Cortex of kidney (tissue), 1 donor: ENCODE results near the gene QPRT.
"Not testable (repeated sequence)": the region's sequence is repeated elsewhere in the genome, so short reads cannot be mapped to it uniquely, and the experiment has no call there.

Experiments used
- DNase-seq: peaks from one replicate; lab custom pipeline; 2025; lab: John Stamatoyannopoulos, UW

QPRT gene

GRCh38 chr16:29678691-29679267 is at the start of gene QPRT:
QPRT (plus strand) TSS chr16:29679180; CDS start chr16:29679198, 18 bp downstream.
- DNase-seq = no peak

GRCh38 chr16:29629318-29629717 is 49.7 kb upstream of the QPRT start:
- DNase-seq = not testable (repeated sequence)

GRCh38 chr16:29631658-29632057 is 47.3 kb upstream of the QPRT start:
- DNase-seq = not testable (repeated sequence)

- not testable (repeated sequence) for DNase-seq
These were observed 43.1 kb upstream of the QPRT start for GRCh38 chr16:29635902-29636301.

GRCh38 chr16:29636368-29636767 is 42.6 kb upstream of the QPRT start:
- not testable (repeated sequence) for DNase-seq

- DNase-seq = not testable (repeated sequence)
These were observed 40.2 kb upstream of the QPRT start for GRCh38 chr16:29638751-29639150.

GRCh38 chr16:29641561-29641960 is 37.4 kb upstream of the QPRT start:
- no peak for DNase-seq

GRCh38 chr16:29643596-29643995 is 35.4 kb upstream of the QPRT start:
- no peak for DNase-seq

- DNase-seq = no peak
These were observed 34.6 kb upstream of the QPRT start for GRCh38 chr16:29644338-29644857.

- no peak for DNase-seq
These were observed 33.8 kb upstream of the QPRT start for GRCh38 chr16:29644973-29645693.

GRCh38 chr16:29645694-29646187 is 33.2 kb upstream of the QPRT start:
- DNase-seq = no peak

- DNase-seq = no peak
These were observed 32.0 kb upstream of the QPRT start for GRCh38 chr16:29646947-29647346.

- no peak for DNase-seq
These were observed 29.1 kb upstream of the QPRT start for GRCh38 chr16:29649588-29650494.

GRCh38 chr16:29650771-29651170 is 28.2 kb upstream of the QPRT start:
- DNase-seq = no peak

- no peak for DNase-seq
These were observed 27.1 kb upstream of the QPRT start for GRCh38 chr16:29651774-29652349.

- no peak for DNase-seq
These were observed 25.5 kb upstream of the QPRT start for GRCh38 chr16:29653471-29653870.

GRCh38 chr16:29653890-29654289 is 25.1 kb upstream of the QPRT start:
- DNase-seq = not testable (repeated sequence)

- no peak for DNase-seq
These were observed 22.1 kb upstream of the QPRT start for GRCh38 chr16:29656688-29657523.

GRCh38 chr16:29658705-29659104 is 20.3 kb upstream of the QPRT start:
- DNase-seq = no peak

- no peak for DNase-seq
These were observed 16.8 kb upstream of the QPRT start for GRCh38 chr16:29662000-29662728.
